Uterus (tissue), 2 donors: ENCODE measurements around the gene GBGT1.

Source experiments
- CTCF ChIP-seq, 4 experiments: fragments of 200-600 bp in 2 of 4; fragments of 450-650 bp in 2 of 4; sonication (generic) in 2 of 4; IDR thresholded peaks; one replicate each; pipeline ENCODE4 v1.5.1; 2016 to 2019; ENCODE audit warnings: antibody characterized with exemption in 4 of 4, mild to moderate bottlenecking in 2 of 4, moderate library complexity in 1 of 4
- POLR2A ChIP-seq, 2 donors: fragments of 450-650 bp; IDR thresholded peaks; one replicate each; pipeline ENCODE4 v1.6.1; 2016; ENCODE audit warnings: antibody characterized with exemption in 2 of 2, mild to moderate bottlenecking in 1 of 2, moderate library complexity in 1 of 2

- TF ChIP-seq CTCF (IDR thresholded peaks at IDR 0.05) = no peak
- TF ChIP-seq POLR2A (IDR thresholded peaks at IDR 0.05) = peak in 1 of 2 donors; percentile 27
Measured at GRCh38 chr9:133119103-133119845, 44.4 kb downstream of the GBGT1 start.
